ENCODE data around the gene CYP2A7.

- TF ChIP-seq CTCF (IDR thresholded peaks at IDR 0.05) (no peak), POLR2A (IDR thresholded peaks at IDR 0.05) (no peak)
These were observed 54.4 kb downstream of the CYP2A7 start for GRCh38 chr19:40827386-40828247.
